Right renal cortex interstitium (tissue), 3 donors: ENCODE data around the gene FAM83D. TPM values are rescaled to one million over a fixed set of nuclear protein-coding genes. Genes with fewer than 3 reads are reported as not detected.
"Not testable (repeated sequence)": the region's sequence is repeated elsewhere in the genome, so short reads cannot be mapped to it uniquely, and the experiment has no call there.

Source experiments
- DNase-seq, 3 donors: peaks; one replicate each; pipeline ENCODE4 v3.0.0-alpha.2; 2013; ENCODE audit warnings: low read depth in 3 of 3, low spot score in 2 of 3
- polyA plus RNA-seq, 3 donors: library from polyadenylated mRNA; unstranded; fragments of 120-200 nt; gene quantifications; one replicate each; pipeline ENCODE4 v1.2.1, GENCODE V29; 2013; ENCODE audit not compliant: insufficient read length in 3 of 3

The FAM83D gene
- polyA plus RNA-seq, 3 donors: 14.3 to 16.1 (median 15.8) TPM

GRCh38 chr20:38962044-38962927 is 36.1 kb downstream of the FAM83D start, which contains the start of gene DHX35:
Gene DHX35 (plus strand): TSS chr20:38962344. CDS start chr20:38962368, 24 bp downstream.
- peak; percentile 87 to 94 (median 93) for DNase-seq

DNA sequence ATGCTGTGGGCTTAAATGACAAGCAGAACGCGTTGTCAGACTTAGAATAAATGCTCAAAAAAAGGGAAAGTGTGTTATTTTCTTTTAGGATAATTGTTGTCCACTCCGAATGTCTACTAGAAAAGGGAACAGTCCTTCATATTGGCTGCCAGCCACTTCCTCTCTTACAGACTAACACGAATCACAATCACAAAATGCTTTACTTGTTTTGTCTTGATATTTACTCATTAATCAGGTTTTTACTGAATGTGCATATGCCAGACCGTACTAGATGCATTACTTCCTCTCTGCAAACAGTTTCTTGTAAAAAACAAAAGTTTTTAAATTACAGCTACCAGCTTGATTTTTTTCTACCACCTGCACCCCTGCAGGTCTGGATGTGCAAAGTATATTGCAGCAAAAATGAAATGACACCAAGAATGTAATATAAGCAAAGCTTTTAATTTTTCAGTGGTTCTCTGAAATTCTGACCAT is 36.7 kb downstream of the FAM83D start:
- DNase-seq: no peak

- DNase-seq: no peak
Observed at GRCh38 chr20:38963745-38964144, 37.5 kb downstream of the FAM83D start.

DNA sequence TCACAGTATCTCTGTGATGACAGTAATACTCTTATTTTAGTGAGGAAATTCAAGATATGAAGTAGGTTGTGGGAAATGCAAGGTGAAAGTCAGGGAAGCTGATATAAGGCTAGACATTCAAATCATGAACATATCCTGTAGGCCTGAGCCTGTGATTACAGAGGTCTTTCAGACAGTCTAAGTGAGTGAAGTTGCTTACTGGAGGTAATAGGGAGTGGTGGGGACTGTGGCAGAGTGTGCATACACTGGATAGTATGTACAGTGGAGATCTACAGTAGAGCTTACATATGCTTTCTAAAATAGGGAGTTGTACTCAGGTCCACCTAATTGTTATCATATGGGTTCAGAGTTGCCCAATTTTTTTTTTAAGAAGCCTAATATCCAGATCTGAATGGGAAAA is 39.0 kb downstream of the FAM83D start:
- no peak for DNase-seq

DNA sequence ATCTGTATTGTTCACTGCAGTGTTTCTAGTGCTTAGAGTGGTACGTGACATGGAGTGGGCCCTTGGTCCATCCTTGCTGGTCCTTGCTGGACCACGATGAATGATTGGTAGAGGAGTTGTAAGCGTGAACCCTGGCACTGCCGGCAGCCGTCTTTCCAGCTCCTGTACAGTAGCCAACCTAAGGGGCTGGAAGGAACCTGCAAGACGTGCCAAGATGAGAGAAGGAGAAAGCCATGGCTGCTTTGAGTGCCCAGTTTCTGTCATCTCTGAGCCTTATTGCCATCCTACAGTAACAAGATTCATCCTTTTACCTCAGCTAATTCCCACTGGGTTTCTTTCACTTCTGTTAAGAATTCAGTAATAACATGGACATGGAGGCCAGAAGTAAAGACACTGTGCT is 41.9 kb downstream of the FAM83D start:
- no peak for DNase-seq

- no peak for DNase-seq
Observed at GRCh38 chr20:38969708-38970107, 43.5 kb downstream of the FAM83D start.

GRCh38 chr20:38970302-38970701 is 44.1 kb downstream of the FAM83D start:
- DNase-seq: no peak

DNA sequence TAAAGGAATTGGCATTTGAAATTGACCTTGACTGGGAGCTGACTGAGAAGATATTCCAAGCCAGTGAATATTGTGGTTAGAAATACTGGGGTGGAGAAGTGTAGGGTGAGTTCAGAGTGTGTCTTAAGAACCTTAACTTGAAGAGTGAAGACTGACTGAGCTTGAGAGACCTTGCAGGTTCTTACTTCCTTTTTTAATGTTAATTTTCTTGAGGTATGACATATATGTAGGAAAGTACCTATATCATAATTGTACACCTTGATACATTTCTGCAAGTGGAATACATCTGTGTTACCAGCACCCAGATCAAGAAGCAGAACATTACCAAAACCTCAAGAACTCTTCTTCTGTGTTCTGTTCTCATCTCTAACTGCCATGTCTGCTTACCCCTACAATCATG is 46.9 kb downstream of the FAM83D start:
- no peak for DNase-seq

DNA sequence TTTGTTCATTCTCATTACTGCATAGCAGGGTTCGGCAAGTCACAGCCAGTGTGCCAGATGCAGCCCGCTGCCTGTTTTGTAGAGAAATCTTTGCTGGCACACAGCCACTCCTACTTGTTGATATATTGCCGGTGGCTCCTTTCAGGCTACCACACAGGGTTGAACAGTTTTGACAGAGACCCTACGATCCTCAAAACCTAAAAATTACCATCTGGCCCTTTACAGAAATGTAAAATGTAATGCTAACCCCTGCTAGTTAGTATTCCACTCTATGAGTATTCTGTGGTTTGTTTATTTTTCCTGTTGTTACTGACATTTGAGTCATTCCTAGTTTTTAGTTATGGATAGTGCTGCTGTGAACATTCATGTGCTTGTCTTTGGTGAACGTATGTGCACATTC is 47.4 kb downstream of the FAM83D start:
- DNase-seq: no peak

DNA sequence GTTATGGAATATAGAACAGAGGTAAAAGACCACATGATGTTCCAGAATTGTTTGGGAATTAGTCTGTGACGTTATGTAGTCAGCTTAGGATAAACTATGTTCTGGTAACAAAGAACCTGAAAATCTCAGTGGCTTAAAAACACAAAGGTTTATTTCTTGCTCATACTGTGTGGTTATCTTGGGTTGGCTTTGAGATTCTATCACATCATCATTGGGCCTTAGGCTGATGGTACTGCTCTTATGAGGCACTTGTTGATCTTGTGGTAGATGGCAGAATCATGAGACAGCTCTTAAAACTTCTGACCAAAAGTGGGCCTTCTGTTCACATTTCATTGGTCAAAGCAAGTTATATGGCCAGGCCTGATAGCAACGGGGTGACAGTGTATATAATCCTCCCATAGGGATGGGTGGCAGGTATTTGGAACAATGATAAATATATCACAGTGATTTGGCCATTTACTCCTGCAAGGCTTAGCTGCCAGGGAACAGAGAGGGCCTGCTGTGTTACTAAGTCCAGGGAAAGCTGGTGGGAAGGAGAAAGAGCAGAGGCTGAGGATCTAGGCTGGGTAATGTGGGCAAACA is 49.4 kb downstream of the FAM83D start:
- DNase-seq: no peak

- no peak for DNase-seq
Observed at GRCh38 chr20:38979434-38979833, 53.2 kb downstream of the FAM83D start.

DNA sequence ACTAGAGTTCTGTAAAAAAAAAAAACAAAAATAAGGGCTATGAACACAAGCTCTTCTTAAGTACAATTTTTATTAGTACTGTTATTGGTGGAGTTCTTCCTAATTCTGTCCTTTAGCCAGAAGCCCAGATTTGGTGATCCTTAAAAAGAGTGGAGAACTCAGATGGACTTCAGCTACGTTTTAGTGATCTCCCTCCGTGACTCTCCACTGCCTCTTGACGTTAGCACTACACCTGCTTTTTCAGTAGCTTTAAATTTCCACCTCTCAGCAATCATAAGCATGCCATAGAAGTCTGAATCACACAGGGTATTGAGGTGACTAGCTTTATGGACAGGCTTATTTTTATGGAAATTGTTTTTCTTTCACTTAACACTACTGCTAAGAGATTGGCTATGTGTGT is 53.6 kb downstream of the FAM83D start:
- no peak for DNase-seq

DNA sequence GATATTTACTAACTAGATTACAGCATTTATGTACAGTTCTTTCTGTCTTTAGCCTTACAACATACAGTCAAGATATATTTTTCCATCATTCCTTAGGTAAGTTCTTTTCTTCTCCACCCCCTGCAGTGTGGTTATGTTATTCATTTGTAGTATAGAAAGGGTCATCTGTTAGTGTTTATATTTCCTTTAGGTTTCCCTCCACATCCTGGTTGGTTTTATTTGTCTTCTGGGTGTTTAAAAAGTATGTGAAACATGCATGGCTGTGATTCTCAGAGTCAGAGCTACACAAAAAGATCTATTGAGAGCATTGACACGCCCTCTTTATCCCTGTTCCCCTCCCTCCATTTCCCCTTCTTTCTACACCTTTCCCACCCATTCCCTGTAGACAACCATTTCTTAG is 56.1 kb downstream of the FAM83D start:
- no peak for DNase-seq

DNA sequence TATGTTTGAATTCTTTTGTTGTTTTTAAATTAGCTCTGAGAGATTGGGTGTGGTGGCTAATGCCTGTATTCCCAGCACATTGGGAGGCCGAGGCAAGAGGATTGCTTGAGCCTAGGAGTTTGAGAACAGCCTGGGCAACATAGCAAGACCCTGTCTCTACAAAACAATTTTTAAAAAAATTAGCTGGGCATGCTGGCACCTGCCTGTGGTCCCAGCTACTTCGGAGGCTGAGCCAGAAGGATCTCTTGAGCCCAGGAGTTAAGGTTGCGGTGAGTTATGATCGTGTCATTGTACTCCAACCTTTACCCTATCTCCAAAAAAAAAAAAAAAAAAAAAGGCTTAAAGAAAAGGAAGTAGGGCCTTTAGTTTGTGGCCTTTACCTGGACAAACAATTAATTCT is 58.8 kb downstream of the FAM83D start:
- DNase-seq: no peak

DNA sequence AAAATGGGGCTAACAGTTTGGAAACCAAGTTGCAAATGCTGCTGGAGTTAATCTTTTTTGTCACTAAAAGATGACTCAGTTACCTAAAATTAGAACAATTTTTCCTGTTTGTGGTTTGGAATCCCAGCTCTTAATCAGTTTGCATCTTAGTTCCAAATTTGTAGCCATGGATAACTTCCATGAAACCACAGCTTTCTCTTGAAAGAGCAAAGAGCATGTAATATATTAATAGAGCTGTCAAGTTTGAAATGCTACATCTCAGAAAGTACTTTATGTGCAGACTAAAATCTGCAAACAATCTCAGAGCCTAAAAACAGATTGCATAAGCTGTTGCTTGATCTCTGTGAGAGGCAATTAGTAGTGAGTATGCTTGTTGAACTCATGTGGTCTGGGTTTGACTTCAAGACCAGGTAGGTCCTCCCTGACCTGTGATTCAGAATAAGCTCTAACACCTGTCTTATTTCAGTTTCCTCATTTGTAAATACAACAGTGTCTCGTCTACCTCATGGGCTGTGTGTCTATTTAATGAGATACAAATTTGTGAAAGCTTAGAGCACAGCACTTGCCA is 59.5 kb downstream of the FAM83D start:
- no peak for DNase-seq

- DNase-seq: no peak
Observed at GRCh38 chr20:38986663-38987062, 60.4 kb downstream of the FAM83D start.

- no peak for DNase-seq
Observed at GRCh38 chr20:38987777-38988176, 61.6 kb downstream of the FAM83D start.

DNA sequence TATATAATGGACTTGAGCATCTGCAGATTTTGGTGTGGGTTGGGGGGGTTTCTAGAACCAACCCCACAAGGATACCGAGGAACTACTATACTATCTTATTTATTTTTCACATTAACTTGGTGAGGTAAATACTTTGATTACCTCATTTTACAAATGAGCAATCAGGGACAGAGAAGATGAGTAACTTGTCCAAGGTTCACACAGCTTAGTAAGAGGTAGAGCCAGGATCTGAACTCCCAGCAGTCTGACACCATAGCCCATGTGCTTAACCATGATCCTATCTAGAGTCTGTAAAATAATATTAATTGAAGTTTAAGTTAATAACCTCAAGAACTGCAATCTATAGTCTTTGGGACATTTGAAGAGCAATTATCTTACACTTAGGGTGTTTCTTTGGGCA is 64.5 kb downstream of the FAM83D start:
- DNase-seq: no peak

DNA sequence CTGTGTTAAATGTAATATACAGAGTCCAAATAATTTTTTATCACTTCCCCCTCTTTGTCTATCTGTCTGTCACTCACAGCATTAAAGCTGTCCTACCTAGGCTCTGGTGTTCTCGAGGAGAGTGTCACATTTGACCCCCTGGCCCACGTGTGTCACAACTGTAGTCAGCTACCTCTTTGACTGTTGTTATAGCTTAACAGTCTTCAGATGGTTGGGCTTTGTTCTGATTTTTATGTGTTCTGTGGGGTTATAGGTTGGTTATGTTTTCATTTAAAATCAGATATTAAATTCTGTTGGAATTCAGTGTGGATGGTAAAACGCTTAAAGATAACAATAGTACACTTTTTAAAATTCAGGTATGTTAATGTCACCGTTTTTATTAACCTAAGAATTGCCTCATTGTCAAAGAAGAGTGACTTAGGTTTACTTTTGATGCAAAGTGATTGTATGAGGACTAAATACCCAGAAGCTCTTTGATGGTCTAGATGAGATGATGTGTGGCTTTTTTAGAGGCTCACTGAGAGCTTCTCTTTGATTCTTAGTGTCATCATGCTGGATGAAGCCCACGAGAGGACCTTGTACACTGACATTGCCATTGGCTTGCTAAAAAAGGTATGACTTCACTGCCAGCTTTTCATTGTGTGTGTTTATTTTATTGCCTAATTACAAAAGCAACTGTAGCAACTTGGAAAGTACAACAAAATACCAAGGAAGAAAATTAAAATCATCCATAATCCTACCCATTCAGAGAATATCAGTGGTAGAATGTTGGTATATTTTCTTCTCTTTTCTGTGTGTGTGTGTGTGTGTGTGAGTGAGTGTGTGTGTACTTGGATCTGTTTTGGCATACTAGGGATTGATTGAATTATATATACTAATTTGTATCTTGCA is 65.8 kb downstream of the FAM83D start:
- no peak for DNase-seq

DNA sequence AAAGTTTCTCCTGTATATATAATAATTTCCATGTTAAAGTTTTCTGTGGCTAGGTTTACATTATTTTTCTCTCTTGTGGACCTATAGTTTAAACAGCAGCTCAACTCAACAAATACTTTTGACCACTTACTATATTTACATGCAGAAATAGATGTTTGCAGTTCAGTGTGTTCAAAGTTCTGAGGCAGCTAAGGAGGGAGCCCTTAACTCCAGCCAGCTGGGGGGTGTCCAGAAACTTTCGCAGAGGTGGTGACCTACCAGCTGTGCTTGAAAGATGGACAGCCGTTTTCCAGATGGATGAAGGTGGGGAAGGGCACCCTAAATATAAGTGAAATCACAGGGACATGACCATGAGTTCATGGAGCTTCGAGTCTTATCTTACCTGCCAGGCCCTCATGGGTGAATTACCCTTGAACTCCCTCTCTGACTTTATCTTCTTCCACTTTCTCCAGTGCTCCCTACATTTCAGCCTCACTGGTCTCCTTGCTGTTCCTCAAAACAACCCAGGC is 69.4 kb downstream of the FAM83D start:
- DNase-seq: no peak

- DNase-seq: not testable (repeated sequence)
Observed at GRCh38 chr20:38996866-38997265, 70.6 kb downstream of the FAM83D start.
